HepG2 (cell line): ENCODE measurements around the gene PADI2. TPM values are rescaled to one million over a fixed set of nuclear protein-coding genes. Genes with fewer than 3 reads are reported as not detected.

Experiments used
- ATAC-seq: fragments of 200-7000 bp; cut with Tn5 transposase; 3 replicates; pipeline ENCODE4 v1.9.1; 2020; ENCODE audit warnings: mild to moderate bottlenecking, moderate library complexity
- BruUV-seq: library from RNA; stranded (reverse); fragments of 400-500 nt; replicated peaks from 2 replicates; lab custom pipeline; 2021; lab: Mats Ljungman, UMichigan
- CTCF ChIA-PET: fragments of 300-600 bp; formaldehyde crosslinking; extraction: SDS; loops from one replicate; lab custom pipeline; 2021; ENCODE audit warnings: low total read pairs, inconsistent platforms, low intra/inter-chr PET ratio; lab: Yijun Ruan, JAX
- POLR2A ChIA-PET: fragments of 350-600 bp; sonication (Branson Sonifier 250); formaldehyde crosslinking; loops from one replicate; lab custom pipeline; 2020; ENCODE audit warnings: antibody characterized with exemption, inconsistent platforms; lab: Yijun Ruan, JAX
- DNase-seq: peaks from one replicate; pipeline ENCODE4 v3.0.0-alpha.2; 2015; ENCODE audit warnings: low spot score
- FAIRE-seq: peaks from 3 replicates; lab custom pipeline; 2011; peaks lifted over from hg19 to GRCh38; lab: Jason Lieb, UNC
- H2AFZ ChIP-seq: one replicate; pipeline ENCODE4 v1.6.1; 2011; ENCODE audit warnings: low read length, inconsistent platforms
- H3K27ac ChIP-seq: fragments of 300-600 bp; 3 replicates; pipeline ENCODE4 v1.8.0; 2011; ENCODE audit warnings: mixed run types, mild to moderate bottlenecking, mixed read lengths, low read length, inconsistent platforms; ENCODE audit not compliant: insufficient read depth; ENCODE audit errors: extremely low read length
- H3K27me3 ChIP-seq, 2 experiments: fragments of 200-600 bp in 1 of 2; 2 replicates in 1 of 2; 3 replicates in 1 of 2; pipeline versions ENCODE4 v1.6.0 to v1.8.0; 2011; ENCODE audit warnings: low read length in 2 of 2, mild to moderate bottlenecking in 2 of 2, moderate library complexity in 2 of 2, inconsistent platforms in 1 of 2; ENCODE audit not compliant: insufficient read depth in 2 of 2, control insufficient read depth in 1 of 2
- H3K36me3 ChIP-seq, 2 experiments: fragments of 200-600 bp in 1 of 2; replicated peaks in 1 of 2; 2 replicates in 1 of 2; 3 replicates in 1 of 2; pipeline versions ENCODE4 v1.5.1 to v1.8.0; 2011; ENCODE audit warnings: low read length in 2 of 2, inconsistent platforms in 1 of 2; ENCODE audit not compliant: insufficient read depth in 2 of 2, control insufficient read depth in 1 of 2
- H3K4me1 ChIP-seq: 2 replicates; pipeline ENCODE4 v1.5.1; 2012; ENCODE audit warnings: low read length, inconsistent platforms; ENCODE audit not compliant: insufficient read depth
- H3K4me2 ChIP-seq: 2 replicates; pipeline ENCODE4 v1.6.0; 2011; ENCODE audit warnings: low read depth, low read length, inconsistent platforms
- H3K4me3 ChIP-seq, 3 experiments: fragments of 200-600 bp in 1 of 3; sonication (generic), shearing (Covaris generic) in 1 of 3; replicated peaks in 1 of 3; 2 replicates each; pipeline ENCODE4 v1.5.1; 2011 to 2016; ENCODE audit warnings: low read length in 3 of 3, inconsistent platforms in 2 of 3, low read depth in 2 of 3, mild to moderate bottlenecking in 2 of 3, control low read depth in 1 of 3, mixed read lengths in 1 of 3; ENCODE audit not compliant: insufficient read depth in 1 of 3
- H3K79me2 ChIP-seq: one replicate; pipeline ENCODE4 v1.6.1; 2011; ENCODE audit warnings: low read length, inconsistent platforms; ENCODE audit not compliant: insufficient read depth
- H3K9ac ChIP-seq: 2 replicates; pipeline ENCODE4 v1.6.0; 2011; ENCODE audit warnings: mild to moderate bottlenecking, low read depth, low read length, inconsistent platforms; ENCODE audit not compliant: insufficient read depth
- H3K9me3 ChIP-seq: 2 replicates; pipeline ENCODE4 v1.5.1; 2012; ENCODE audit warnings: mild to moderate bottlenecking, low read length
- H4K20me1 ChIP-seq: 2 replicates; pipeline ENCODE4 v1.6.0; 2011; ENCODE audit warnings: inconsistent platforms, mild to moderate bottlenecking, low read length, moderate library complexity; ENCODE audit not compliant: insufficient read depth
- U2AF2 ChIP-seq: fragments of 200-400 bp; formaldehyde crosslinking; IDR thresholded peaks from 2 replicates; pipeline ENCODE4 v1.6.1; 2017; ENCODE audit warnings: low read depth, mild to moderate bottlenecking, low read length
- WGBS: methylation state at CpG from one replicate; pipeline ENCODE4 v1.1.6; 2017; ENCODE audit warnings: low lambda C conversion rate; 5-methylcytosine and 5-hydroxymethylcytosine counted together
- in situ Hi-C: cut with HindIII; loops from 2 replicates; pipeline ENCODE4 v1.10.0; 2017; ENCODE audit warnings: low pct_unique_long_range_greater_than_20kb; ENCODE audit not compliant: extremely low pct_ligation_motif_present
- intact Hi-C: fragments of 100-400 bp; cut with micrococcal nuclease; formaldehyde crosslinking; loops from one replicate; pipeline ENCODE4 v1.10.0; 2022; ENCODE audit not compliant: unreplicated experiment
- polyA plus RNA-seq, 8 experiments: library from polyadenylated mRNA; depleted of rRNA in 3 of 8; stranded (reverse) in 7 of 8; unstranded in 1 of 8; fragments of >200 nt; fragmentation: Illumina TruSeq in 4 of 8; extraction: Trizol in 4 of 8; gene quantifications; 2 replicates each; pipeline versions ENCODE4 v1.2.1 to v1.2.3, GENCODE V29; 2011 to 2016; ENCODE audit warnings: low read depth in 4 of 8, missing spikeins in 1 of 8, mixed read lengths in 1 of 8; ENCODE audit not compliant: insufficient read depth in 1 of 8
- total RNA-seq, 5 experiments: library from RNA; depleted of rRNA; stranded (reverse); fragments of >200 nt; fragmentation: Illumina TruSeq; extraction: Trizol; gene quantifications; 2 replicates each; pipeline ENCODE4 v1.2.3, GENCODE V29; 2016; ENCODE audit warnings: low read depth in 1 of 5
- TF ChIP-seq, protein P1 (sequence below): sonication (generic); formaldehyde crosslinking; IDR thresholded peaks from 2 replicates; pipeline ENCODE4 v1.5.1; 2020; ENCODE audit warnings: mild to moderate bottlenecking, missing genetic modification reagents, borderline replicate concordance
- TF ChIP-seq, protein P2 (sequence below): sonication (generic); formaldehyde crosslinking; IDR thresholded peaks from 2 replicates; pipeline ENCODE4 v1.4.0; 2020; ENCODE audit warnings: mild to moderate bottlenecking, missing genetic modification reagents

The PADI2 gene
- total and polyA plus RNA-seq, 2 of the 13 experiments (the other 11 are each of a cell fraction or from before 2014, with no cell fraction given): not detected

DNA sequence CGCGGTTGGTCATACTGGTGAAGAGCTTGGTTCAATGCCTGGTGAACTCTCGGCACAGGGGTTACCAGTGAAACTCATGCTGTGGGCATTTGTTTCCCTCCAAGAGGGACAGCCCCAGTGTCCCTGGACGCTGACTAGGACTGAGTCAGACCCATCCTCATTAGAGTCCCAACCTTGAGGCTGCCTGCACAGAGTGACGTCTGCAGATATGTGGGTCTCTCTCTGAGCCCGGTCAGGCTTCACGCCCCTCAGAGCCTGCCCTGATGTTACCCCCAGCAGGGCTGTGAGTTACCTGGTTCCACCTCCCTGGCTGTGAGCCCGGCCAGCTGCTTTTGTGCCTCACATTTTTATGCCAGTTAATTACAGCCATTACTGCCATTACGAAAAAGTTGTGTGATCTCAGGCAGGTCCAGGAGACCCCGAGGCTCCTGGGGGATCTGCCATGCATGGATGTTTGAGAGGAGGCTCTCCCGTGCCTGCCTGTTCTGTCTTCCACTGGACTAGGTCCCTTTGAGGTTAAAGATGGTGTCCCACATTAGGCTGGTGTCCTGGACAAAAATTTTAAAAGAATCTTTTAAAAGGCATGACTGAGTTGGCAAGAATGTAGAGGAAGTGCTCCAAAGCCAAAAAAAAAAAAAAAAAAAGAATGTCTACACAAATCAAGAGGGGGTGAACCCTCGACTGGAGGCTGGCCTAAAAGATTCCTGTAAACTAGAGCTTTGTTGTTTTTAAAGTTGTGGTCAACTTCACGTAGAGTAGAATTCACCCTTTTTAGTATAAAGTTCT lies 49.0 kb upstream of the PADI2 start:
- no peak for DNase-seq

More for the DNA sequence above, 49.0 kb upstream of the PADI2 start:
- Histone ChIP-seq H2AFZ (no peak overlapping the region), H3K9me3 (no peaks in the 10 kb centered on the region), H3K36me3 (no peaks in the 10 kb centered on the region), H3K79me2 (no peaks in the 10 kb centered on the region), H3K4me2 (no peak overlapping the region), H4K20me1 (no peaks in the 10 kb centered on the region), H3K9ac (no peak overlapping the region), H3K4me1 (no peaks in the 10 kb centered on the region), H3K4me3 (no peak overlapping the region), H3K27ac (no peak overlapping the region), H3K27me3 (no peaks in the 10 kb centered on the region)
- POLR2A ChIA-PET: no interaction called here
- TF ChIP-seq, protein P1, sequence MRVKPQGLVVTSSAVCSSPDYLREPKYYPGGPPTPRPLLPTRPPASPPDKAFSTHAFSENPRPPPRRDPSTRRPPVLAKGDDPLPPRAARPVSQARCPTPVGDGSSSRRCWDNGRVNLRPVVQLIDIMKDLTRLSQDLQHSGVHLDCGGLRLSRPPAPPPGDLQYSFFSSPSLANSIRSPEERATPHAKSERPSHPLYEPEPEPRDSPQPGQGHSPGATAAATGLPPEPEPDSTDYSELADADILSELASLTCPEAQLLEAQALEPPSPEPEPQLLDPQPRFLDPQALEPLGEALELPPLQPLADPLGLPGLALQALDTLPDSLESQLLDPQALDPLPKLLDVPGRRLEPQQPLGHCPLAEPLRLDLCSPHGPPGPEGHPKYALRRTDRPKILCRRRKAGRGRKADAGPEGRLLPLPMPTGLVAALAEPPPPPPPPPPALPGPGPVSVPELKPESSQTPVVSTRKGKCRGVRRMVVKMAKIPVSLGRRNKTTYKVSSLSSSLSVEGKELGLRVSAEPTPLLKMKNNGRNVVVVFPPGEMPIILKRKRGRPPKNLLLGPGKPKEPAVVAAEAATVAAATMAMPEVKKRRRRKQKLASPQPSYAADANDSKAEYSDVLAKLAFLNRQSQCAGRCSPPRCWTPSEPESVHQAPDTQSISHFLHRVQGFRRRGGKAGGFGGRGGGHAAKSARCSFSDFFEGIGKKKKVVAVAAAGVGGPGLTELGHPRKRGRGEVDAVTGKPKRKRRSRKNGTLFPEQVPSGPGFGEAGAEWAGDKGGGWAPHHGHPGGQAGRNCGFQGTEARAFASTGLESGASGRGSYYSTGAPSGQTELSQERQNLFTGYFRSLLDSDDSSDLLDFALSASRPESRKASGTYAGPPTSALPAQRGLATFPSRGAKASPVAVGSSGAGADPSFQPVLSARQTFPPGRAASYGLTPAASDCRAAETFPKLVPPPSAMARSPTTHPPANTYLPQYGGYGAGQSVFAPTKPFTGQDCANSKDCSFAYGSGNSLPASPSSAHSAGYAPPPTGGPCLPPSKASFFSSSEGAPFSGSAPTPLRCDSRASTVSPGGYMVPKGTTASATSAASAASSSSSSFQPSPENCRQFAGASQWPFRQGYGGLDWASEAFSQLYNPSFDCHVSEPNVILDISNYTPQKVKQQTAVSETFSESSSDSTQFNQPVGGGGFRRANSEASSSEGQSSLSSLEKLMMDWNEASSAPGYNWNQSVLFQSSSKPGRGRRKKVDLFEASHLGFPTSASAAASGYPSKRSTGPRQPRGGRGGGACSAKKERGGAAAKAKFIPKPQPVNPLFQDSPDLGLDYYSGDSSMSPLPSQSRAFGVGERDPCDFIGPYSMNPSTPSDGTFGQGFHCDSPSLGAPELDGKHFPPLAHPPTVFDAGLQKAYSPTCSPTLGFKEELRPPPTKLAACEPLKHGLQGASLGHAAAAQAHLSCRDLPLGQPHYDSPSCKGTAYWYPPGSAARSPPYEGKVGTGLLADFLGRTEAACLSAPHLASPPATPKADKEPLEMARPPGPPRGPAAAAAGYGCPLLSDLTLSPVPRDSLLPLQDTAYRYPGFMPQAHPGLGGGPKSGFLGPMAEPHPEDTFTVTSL: no peak
- TF ChIP-seq U2AF2: no peak
- TF ChIP-seq, protein P2, sequence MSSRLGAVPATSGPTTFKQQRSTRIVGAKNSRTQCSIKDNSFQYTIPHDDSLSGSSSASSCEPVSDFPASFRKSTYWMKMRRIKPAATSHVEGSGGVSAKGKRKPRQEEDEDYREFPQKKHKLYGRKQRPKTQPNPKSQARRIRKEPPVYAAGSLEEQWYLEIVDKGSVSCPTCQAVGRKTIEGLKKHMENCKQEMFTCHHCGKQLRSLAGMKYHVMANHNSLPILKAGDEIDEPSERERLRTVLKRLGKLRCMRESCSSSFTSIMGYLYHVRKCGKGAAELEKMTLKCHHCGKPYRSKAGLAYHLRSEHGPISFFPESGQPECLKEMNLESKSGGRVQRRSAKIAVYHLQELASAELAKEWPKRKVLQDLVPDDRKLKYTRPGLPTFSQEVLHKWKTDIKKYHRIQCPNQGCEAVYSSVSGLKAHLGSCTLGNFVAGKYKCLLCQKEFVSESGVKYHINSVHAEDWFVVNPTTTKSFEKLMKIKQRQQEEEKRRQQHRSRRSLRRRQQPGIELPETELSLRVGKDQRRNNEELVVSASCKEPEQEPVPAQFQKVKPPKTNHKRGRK (CRISPR knock-in tag): no peak
- FAIRE-seq: no peak
- CTCF ChIA-PET: no interaction called here
- WGBS: 31% methylated on average over 10 of the region's 13 CpGs
- intact Hi-C loops: no loop called here
- ATAC-seq: no peak
- BruUV-seq: no TSS peak
- in situ Hi-C loops: no loop called here
